Hepatocyte (in vitro differentiated cells): ENCODE measurements around the gene MEIOC. TPM values are rescaled to one million over a fixed set of nuclear protein-coding genes. Genes with fewer than 3 reads are reported as not detected.

Experiments used
- DNase-seq: peaks from one replicate; pipeline ENCODE4 v3.0.0-alpha.2; 2016; ENCODE audit warnings: low spot score
- H2AFZ ChIP-seq: fragments of 200-600 bp; sonication (generic); 2 replicates; pipeline ENCODE4 v1.6.0; 2016; ENCODE audit warnings: antibody characterized with exemption, mild to moderate bottlenecking
- H3K27ac ChIP-seq: fragments of 200-600 bp; sonication (generic); 2 replicates; pipeline ENCODE4 v1.5.1; 2016; ENCODE audit warnings: mild to moderate bottlenecking
- H3K27me3 ChIP-seq: fragments of 200-600 bp; sonication (generic); 2 replicates; pipeline ENCODE4 v1.6.1; 2016
- H3K36me3 ChIP-seq: fragments of 200-600 bp; sonication (generic); replicated peaks from 2 replicates; pipeline ENCODE4 v1.5.1; 2016; ENCODE audit warnings: low read depth; ENCODE audit not compliant: insufficient read depth
- H3K4me1 ChIP-seq: fragments of 200-600 bp; sonication (generic); 2 replicates; pipeline ENCODE4 v1.5.1; 2016; ENCODE audit warnings: mild to moderate bottlenecking, moderate library complexity; ENCODE audit not compliant: insufficient read depth
- H3K4me2 ChIP-seq: fragments of 200-600 bp; sonication (generic); 2 replicates; pipeline ENCODE4 v1.6.0; 2016
- H3K4me3 ChIP-seq: fragments of 200-600 bp; sonication (generic); 2 replicates; pipeline ENCODE4 v1.5.1; 2016; ENCODE audit warnings: mild to moderate bottlenecking
- H3K79me2 ChIP-seq: fragments of 200-600 bp; sonication (generic); 2 replicates; pipeline ENCODE4 v1.6.0; 2017; ENCODE audit warnings: mild to moderate bottlenecking
- H3K9me2 ChIP-seq: fragments of 200-600 bp; sonication (generic); replicated peaks from 2 replicates; pipeline ENCODE4 v1.6.0; 2017; ENCODE audit warnings: mild to moderate bottlenecking; ENCODE audit not compliant: insufficient read depth
- H3K9me3 ChIP-seq: fragments of 200-600 bp; sonication (generic); 2 replicates; pipeline ENCODE4 v1.5.1; 2016; ENCODE audit warnings: low read depth, mild to moderate bottlenecking
- H4K20me1 ChIP-seq: fragments of 200-600 bp; sonication (generic); 2 replicates; pipeline ENCODE4 v1.6.0; 2016; ENCODE audit warnings: mild to moderate bottlenecking; ENCODE audit not compliant: insufficient read depth, poor library complexity, severe bottlenecking
- CTCF ChIP-seq: fragments of 200-600 bp; sonication (generic); IDR thresholded peaks from 2 replicates; pipeline ENCODE4 v1.5.1; 2016; ENCODE audit warnings: antibody characterized with exemption, mild to moderate bottlenecking; ENCODE audit not compliant: poor library complexity
- EZH2 ChIP-seq: fragments of 200-600 bp; sonication (generic); IDR thresholded peaks from 2 replicates; pipeline ENCODE4 v1.6.1; 2016; ENCODE audit warnings: antibody characterized with exemption, mild to moderate bottlenecking, borderline replicate concordance
- EZH2phosphoT487 ChIP-seq: fragments of 200-600 bp; sonication (generic); IDR thresholded peaks from one replicate; pipeline ENCODE4 v1.6.1; 2018; ENCODE audit warnings: antibody characterized with exemption, mild to moderate bottlenecking, low read depth, moderate library complexity; ENCODE audit not compliant: unreplicated experiment, severe bottlenecking
- WGBS: methylation state at CpG from one replicate; pipeline ENCODE4 v1.1.6; 2016; ENCODE audit warnings: low lambda C conversion rate; ENCODE audit errors: missing lambda C conversion rate; 5-methylcytosine and 5-hydroxymethylcytosine counted together
- polyA plus RNA-seq: library from polyadenylated mRNA; unstranded; fragments of >200 nt; fragmentation: Nextera tagmentation; extraction: Ambion mirVana; gene quantifications from 2 replicates; pipeline ENCODE4 v1.2.1, GENCODE V29; 2016
- total RNA-seq: library from RNA; depleted of rRNA; stranded (reverse); fragments of >200 nt; gene quantifications from 2 replicates; pipeline ENCODE4 v1.2.3, GENCODE V29; 2014

The MEIOC gene
- total and polyA plus RNA-seq, 2 experiments from 2014 or later = 0.13 to 0.18 TPM

- DNase-seq = no peak
- Histone ChIP-seq H3K9me3 (no peaks in the 10 kb centered on the region), H3K4me3 (no peak overlapping the region), H4K20me1 (no peaks in the 10 kb centered on the region), H3K4me2 (no peak overlapping the region), H3K36me3 (no peaks in the 10 kb centered on the region), H2AFZ (no peak overlapping the region), H3K27ac (no peak overlapping the region), H3K9me2 (no peaks in the 10 kb centered on the region), H3K4me1 (no peaks in the 10 kb centered on the region), H3K79me2 (no peaks in the 10 kb centered on the region), H3K27me3 (peaks cover 11% of the 10 kb centered on the region)
- WGBS = 87% methylated on average over 5 of the region's 5 CpGs
- TF ChIP-seq EZH2 (no peak), CTCF (no peak), EZH2phosphoT487 (no peak)
Observed at GRCh38 chr17:44651228-44651627, 5.0 kb upstream of the MEIOC start.

- H3K27ac ChIP-seq = no peak overlapping the region
- no peak for DNase-seq
- no peak for TF ChIP-seq CTCF
- no peak for TF ChIP-seq EZH2phosphoT487
- TF ChIP-seq EZH2 = no peak
Observed at GRCh38 chr17:44652727-44653126, 3.5 kb upstream of the MEIOC start.

GRCh38 chr17:44653384-44653783, 2.9 kb upstream of the MEIOC start:
- peaks cover 25% of the 10 kb centered on the region for H3K27me3 ChIP-seq
- 86% methylated on average over 3 of the region's 3 CpGs for WGBS
- no peaks in the 10 kb centered on the region for H3K79me2 ChIP-seq

More at GRCh38 chr17:44652727-44653126, 3.5 kb upstream of the MEIOC start:
- H3K9me3 ChIP-seq = no peaks in the 10 kb centered on the region
- H3K4me2 ChIP-seq = no peak overlapping the region
- H2AFZ ChIP-seq = no peak overlapping the region
- H3K36me3 ChIP-seq = no peaks in the 10 kb centered on the region
- H3K4me1 ChIP-seq = peaks cover 3% of the 10 kb centered on the region
- H3K27me3 ChIP-seq = peaks cover 23% of the 10 kb centered on the region
- no peaks in the 10 kb centered on the region for H3K79me2 ChIP-seq
- H3K4me3 ChIP-seq = no peak overlapping the region
- H3K9me2 ChIP-seq = no peaks in the 10 kb centered on the region
- 76% methylated on average over 8 of the region's 8 CpGs for WGBS
- H4K20me1 ChIP-seq = no peaks in the 10 kb centered on the region

More at GRCh38 chr17:44653384-44653783, 2.9 kb upstream of the MEIOC start:
- Histone ChIP-seq H4K20me1 (no peaks in the 10 kb centered on the region), H2AFZ (no peak overlapping the region), H3K4me1 (peaks cover 3% of the 10 kb centered on the region), H3K4me2 (no peak overlapping the region), H3K27ac (no peak overlapping the region), H3K36me3 (no peaks in the 10 kb centered on the region), H3K4me3 (no peak overlapping the region), H3K9me2 (no peaks in the 10 kb centered on the region), H3K9me3 (no peaks in the 10 kb centered on the region)
- TF ChIP-seq EZH2 = no peak
- TF ChIP-seq CTCF = no peak
- no peak for TF ChIP-seq EZH2phosphoT487
- no peak for DNase-seq
